Right hindlimb (tissue), 1 donor: ENCODE results near the gene NPAS2.

Source experiments
- DNase-seq: peaks from one replicate; pipeline ENCODE4 v3.0.0-alpha.2; 2018

The NPAS2 gene

GRCh38 chr2:100823665-100824438 lies 3.9 kb downstream of the NPAS2 start:
- DNase-seq = no peak

DNA sequence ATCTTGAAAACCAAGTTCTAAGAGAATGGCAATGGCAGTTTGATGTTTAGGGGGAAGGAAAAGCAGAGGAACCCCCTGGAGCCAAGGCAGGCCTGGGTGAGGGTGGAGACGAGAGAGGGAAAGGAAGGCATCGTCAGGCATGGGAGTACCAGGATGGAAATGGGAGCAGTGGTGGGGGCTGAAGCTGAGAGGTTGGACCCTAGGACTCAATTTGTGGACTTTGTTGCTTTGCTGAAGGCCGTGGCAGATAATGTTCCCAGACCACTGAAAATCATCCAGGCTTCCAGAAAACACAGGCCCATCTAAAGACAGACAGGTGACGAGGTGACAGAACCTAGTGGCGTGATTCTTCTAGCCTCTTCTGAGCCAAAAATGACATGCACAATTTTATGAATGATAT lies 4.9 kb downstream of the NPAS2 start:
- DNase-seq = no peak

- no peak for DNase-seq
Measured at GRCh38 chr2:100826494-100826893, 6.6 kb downstream of the NPAS2 start.

DNA sequence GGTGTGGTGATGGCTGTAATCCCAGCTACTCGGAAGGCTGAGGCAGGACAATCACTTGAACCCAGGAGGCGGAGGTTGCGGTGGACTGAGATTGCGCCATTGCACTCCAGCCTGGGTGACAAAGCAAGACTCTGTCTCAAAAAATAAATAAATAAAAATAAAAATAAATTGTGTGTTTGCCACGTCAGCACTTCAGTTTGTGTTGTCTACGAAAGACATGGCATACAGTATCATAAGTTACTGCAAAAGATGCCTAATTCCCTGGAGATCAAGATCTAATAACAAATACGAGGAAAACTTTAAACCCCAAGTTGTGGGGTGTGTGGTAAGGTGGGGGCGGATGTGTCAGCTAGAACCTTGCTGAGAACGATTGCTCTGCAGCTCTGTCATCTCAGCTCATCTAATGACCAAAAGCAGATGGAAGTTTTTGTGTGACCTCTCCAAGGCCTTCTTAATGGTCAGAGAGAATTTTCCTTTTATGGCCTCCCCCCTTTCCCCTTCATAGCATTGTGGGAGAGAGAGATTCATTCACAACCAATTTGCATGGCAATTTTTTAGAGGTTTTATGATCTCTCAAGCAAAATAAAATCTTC lies 11.3 kb downstream of the NPAS2 start:
- no peak for DNase-seq

- no peak for DNase-seq
Measured at GRCh38 chr2:100831831-100832230, 11.9 kb downstream of the NPAS2 start.

GRCh38 chr2:100832885-100833284 lies 12.9 kb downstream of the NPAS2 start:
- DNase-seq = no peak

GRCh38 chr2:100833331-100833730 lies 13.4 kb downstream of the NPAS2 start:
- DNase-seq = no peak

DNA sequence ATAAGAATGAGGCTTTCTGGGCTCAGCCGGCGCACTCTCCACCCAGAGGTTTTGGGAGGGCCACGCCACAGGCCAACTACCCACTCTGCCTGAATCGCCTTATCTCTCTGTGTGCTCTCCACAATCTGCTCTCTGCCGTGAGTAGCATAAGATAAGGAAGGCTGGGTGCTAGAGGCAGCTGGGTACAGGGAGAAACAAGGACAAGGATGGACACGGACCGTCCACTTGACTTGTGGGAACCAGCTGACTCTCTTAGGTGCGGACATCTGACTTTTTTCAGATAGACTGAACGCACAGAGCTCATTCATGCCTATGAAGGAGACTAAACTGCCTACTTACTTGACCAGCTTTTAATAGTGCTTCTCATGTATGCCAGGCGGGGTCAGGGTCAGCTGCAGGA lies 14.3 kb downstream of the NPAS2 start:
- no peak for DNase-seq

DNA sequence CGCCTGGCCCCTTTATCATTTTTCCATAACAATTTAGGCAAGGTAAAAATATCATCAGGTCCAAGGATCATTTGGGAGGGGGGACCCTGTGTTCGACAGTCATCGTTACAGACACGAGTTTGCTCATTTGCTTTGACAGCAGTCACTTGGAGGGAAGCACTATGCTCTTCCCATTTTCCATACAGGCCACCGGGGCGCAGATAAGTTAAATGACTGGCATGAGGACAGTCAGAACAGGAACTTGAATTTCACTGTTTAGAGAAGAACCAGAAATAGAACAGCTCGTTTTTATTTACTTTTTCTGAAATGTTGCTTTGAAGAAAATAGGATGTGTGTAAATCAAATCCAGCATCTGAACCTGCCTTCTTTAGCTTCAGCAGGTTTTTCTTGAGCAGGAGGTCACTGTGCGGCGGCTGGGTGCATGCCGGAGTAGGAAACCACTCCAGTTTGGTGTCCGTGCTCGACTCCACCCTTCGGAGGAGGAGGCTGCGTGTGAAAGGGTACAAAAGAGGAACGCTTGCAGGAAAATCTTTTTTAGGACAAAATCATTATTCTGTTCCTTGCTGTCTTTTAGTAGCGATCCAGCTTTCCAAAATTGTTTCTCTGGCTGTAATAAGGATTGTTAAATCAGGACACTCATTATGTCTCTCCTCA lies 15.2 kb downstream of the NPAS2 start:
- no peak for DNase-seq

- no peak for DNase-seq
Measured at GRCh38 chr2:100840519-100840918, 20.6 kb downstream of the NPAS2 start.

DNA sequence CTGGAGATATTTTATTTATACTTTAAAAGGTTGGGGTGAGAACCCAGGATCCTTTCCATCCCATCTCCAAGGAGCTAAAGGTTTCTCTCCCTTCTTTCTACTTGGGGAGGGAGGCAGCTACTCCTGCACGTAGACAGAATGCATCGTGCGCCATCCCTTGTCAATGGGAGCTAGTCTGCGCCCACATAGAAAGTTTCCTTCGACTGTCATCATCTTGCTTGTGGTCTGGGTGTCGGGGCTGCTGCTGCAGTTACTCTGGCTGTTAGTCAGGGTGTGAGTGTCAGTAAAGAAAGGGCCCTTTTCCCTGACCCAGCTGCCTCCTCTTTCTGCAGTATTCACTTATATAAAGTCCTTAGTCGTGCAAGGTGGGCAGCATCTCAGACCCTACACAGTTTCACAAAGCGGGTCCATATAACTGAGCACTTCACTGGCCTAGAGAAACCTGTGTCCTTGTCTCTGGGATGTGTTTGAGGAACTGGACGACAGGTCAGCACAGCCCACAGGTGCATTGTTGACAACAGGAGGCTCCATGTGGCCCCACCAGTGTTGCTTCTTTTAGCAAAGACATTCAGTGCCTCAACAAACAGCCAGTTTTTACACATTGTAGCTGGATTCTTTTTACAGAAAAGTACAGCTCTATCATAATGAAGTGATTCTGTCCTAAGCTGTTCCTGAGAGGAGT lies 22.4 kb downstream of the NPAS2 start:
- DNase-seq = no peak

DNA sequence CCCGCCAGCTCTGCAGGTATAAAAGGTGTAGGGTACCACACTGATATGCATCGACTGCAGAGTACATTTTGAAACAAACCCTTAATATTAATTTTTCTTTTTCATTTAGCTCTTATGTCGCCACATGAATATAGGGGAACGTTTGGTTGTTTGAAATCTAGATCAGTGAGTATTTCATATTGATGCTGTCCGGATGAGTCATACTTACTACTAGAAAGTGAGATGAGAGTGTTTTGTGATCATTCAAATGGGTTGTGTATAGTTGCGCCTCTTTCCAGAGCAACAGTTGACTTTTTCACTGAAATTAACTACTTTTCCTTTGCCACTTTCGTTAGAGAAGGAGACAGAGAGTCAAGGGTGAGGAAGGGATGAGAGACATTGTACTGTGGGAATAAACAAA lies 24.6 kb downstream of the NPAS2 start:
- no peak for DNase-seq

- DNase-seq = no peak
Measured at GRCh38 chr2:100845141-100845991, 25.4 kb downstream of the NPAS2 start.

GRCh38 chr2:100846716-100847115 lies 26.8 kb downstream of the NPAS2 start:
- DNase-seq = no peak

DNA sequence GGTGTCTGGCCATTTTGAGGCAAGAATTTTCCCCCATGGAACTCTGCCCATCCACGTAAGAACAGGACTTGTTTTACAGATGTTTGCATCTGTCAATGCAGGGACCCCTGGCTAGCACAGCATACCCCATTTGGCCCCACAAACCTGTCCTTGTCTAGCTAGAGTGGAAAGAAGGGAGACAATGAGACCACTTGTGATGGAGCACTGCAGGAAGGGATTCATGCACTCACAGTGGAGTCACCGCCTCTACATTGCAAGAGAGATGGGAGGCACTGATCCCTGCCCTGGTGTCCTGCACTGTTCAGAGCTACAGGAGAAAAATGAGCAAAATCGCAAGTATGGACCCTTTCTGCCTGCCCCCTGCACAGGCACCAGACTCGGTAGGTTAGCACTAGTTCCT lies 32.5 kb downstream of the NPAS2 start:
- DNase-seq = no peak

DNA sequence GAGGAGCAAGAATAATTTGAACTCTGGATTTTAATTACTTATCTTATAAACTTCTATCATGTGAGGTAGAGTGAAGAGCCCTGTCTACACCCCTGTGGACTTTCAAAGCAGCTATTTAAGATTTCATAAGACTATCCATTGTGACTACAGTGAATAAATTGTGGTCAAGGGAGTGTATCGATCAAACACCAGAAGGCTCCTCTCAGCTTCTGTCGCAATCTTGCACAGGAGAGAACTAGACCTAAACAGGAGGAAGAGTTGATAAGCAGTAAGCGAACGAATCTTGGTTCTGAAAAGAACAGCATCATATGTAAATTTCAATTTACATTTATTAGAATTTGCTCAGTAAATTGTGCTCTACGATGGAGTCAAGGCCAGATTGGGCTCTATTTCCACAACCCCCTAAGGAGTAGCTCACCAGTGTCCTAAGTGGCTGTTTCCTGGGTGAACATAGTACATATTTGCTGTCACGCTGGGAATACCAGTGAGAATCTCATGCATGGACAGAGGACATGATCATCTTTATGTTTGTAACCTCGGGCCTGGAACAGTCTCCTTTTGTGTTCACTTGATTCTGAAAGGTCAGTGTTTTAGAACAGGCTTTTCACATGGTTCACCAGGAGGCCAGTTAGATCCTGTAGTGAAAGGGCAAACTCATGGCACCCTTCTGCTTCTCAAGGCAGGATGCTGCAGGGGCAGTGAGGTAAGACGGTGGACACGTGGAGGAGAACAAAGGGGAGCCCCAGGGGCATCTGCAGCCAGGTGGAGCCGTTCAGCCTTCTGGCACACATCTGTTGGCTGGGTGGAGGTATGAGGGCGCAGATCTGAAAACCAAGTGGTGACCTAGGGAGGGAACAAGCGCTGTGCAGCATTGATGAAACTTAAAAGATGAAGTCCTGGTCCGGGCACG lies 33.3 kb downstream of the NPAS2 start:
- DNase-seq = no peak

GRCh38 chr2:100853909-100854810 lies 34.2 kb downstream of the NPAS2 start:
- no peak for DNase-seq

GRCh38 chr2:100855084-100855483 lies 35.1 kb downstream of the NPAS2 start:
- DNase-seq = no peak

DNA sequence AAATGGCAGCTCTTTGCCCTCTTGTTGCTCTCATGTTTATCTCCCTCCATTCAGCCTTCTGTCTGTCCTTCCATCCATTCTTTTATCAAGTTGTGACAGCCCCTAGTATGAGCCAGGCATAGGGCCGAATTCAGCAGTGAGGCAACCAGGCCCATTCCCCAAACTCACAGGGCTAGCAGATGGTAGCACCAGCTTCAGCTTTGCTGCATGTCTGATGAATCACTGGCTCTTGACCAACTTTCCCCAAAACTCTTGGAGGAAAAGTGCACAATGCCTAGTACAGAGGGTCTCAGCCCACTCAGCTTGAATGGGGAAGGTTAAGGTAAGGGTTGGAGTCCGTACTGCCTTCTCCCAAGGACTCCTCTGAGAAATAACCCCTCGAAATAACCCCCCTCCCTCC lies 35.7 kb downstream of the NPAS2 start:
- no peak for DNase-seq

- DNase-seq = no peak
Measured at GRCh38 chr2:100856732-100857131, 36.8 kb downstream of the NPAS2 start.

- no peak for DNase-seq
Measured at GRCh38 chr2:100857341-100857740, 37.4 kb downstream of the NPAS2 start.
